HG03571 (cell line): Measurements from ENCODE around the gene GTF2IRD1.
"Not testable (repeated sequence)": the region's sequence is repeated elsewhere in the genome, so short reads cannot be mapped to it uniquely, and the experiment has no call there.

ENCODE experiments used
- ATAC-seq: cut with Tn5 transposase; IDR thresholded peaks from one replicate; pipeline ENCODE4 v1.9.1; 2021; ENCODE audit not compliant: unreplicated experiment

GTF2IRD1 gene

DNA sequence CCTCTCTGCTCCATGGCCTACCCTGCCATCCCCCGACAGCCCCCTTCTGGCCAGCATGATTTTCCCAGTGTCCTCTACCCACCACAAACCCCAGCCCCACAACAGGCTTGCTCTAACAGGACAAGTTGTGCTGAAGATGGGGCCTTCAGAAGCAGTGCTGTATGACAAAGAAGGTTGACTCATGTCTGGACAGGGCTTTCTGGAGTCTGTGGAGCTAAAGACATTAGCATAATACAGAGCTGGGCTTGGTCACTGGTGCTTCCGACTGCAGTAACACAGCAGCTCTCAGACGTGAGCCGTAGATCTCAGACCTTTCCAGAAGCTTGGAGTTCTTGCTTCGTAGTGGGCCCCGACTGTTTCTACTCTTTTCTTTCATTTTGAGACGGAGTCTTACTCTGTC lies 100.5 kb downstream of the GTF2IRD1 start:
- no peak for ATAC-seq

DNA sequence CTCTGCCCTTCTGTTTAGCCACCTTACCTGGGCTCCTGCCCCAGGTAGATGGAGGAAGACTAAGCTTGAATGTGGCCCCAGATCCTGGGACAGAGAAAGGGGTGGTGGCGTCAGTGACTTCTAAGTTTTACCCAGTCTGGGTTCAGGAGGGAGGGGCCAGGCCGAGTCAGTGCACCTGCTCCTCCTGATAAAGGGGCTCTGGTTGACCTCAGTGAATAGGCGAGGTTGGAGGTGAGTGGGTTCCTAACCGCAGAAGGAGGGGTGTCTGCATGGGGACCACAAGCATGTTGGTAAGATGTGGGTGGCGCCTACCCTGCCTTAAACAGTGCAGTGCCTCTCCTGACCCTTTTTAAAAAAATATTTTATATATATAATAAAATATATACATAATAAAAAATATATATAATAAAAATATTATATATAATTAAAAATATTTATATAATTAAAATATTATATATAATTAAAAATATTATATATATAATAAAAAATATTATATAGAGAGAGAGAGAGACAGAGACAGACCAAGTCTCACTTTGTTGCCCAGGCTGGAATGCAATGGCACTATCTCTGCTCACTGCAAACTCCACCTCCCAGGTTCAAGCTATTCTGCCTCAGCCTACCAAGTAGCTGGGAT lies 106.5 kb downstream of the GTF2IRD1 start:
- no peak for ATAC-seq

DNA sequence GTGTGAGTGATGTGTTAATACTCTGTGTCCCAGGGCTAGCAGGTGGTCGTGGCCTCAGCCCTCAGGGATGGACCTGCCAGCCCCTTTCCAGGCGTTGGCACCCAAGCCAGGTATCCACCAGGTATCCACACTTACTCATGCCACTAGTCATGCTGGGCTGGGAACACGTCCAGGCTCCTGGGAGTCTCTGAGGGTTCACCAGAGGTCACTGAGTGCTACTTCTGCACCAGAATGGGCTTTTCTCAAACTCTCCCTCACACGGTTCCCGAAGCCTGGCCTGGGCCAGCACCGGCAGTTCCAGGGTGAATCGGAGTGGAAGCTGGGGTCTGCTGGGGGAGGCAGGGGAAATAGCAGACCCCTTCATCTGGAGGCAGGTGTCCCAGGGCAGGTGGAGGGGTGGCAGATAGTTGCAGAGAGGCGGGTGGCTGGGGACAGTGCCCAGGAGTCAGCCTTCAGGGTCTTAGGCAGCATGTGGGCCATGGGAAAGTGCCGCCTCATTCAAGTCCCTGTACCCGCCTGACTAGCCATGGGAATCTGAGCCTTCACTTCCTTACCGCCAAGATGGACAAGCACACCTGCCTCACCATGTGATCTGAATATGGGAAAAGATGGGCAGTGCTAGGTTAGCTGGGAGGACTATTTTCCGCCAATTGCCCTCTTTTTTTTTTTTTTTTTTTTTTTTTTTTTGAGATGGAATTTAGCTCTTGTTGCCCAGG lies 108.3 kb downstream of the GTF2IRD1 start:
- no peak for ATAC-seq

DNA sequence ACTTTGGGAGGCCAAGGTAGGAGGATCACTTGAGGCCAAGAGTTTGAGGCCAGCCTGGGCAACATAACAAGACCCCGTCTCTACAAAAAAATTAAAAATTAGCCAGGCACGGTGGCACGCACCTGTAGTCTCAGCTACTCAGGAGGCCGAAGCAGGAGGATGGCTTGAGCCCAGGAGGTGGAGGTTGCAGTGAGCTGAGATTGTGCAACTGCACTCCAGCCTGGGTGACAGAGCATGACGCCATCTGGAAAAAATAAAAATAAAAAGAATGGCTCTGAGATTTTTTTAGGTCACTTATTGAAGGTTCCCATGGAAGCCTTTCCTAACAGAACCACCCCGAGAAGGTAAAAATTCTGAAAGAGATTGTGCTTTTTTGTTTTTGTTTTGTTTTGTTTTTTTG lies 109.9 kb downstream of the GTF2IRD1 start:
- ATAC-seq, result not testable (repeated sequence)

DNA sequence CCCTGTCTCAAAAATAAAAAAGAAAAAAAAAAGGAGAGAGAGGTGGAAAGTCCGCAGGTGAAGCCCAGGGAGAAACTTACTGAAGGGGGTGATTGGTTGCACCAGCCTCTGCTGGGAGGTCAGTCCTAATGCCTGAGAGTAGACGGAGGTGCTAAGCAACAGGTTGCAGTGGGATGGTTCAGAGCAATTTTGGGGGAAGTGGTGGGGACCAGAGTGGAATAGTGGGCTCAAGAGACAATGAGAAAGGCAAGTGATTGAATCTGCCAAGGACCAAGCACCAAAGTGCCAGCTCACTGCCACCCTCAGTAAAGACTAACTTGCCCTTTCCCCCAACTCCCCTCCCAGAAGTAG lies 113.6 kb downstream of the GTF2IRD1 start:
- no peak for ATAC-seq

DNA sequence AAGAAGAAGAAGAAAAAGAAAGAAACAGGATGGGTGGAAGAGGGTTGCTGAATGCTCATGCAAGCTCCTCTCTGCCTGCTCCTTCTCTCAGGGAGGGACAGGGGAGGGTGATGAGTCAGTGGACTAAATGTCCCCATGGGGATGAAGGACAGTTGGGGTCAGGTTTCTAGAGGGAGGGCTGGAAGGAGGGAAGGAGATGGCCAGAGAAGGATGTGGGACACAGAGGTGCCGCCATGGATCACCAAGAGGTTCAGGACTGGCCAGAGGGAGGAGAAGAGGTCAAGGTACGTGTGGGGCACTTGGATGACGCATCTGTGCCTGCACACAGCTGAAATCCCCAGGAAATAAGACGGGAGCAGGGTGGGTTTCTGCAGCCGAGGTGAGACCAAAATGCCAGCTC lies 115.0 kb downstream of the GTF2IRD1 start:
- no peak for ATAC-seq

DNA sequence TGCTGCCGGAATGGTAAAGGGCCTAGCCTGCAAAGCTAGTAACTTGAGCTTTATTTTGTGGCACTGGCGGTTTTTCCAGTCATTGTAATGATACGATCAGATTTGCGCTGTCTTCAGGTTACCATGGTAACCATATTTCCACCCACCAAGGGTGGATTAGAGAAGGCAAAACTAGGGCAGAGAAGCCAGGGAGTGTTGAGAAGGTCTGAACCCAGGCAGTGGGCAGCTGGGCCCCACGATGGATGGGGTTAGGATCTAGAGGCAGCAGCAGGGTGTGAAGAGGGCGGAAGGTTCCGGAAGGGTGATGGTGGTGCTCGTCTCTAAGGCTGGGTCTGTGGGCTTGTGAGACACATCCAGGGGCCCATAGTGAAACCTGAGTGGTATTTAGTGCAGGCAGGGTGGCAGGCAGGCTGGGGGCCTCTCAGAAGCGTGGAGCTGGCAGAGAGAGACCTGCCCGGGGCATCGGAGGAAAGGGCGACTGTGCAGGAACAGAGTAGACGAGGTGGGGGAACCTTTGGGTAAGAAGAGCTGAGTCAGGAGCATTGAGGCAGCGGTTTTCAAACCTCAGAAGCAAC lies 115.9 kb downstream of the GTF2IRD1 start:
- no peak for ATAC-seq

DNA sequence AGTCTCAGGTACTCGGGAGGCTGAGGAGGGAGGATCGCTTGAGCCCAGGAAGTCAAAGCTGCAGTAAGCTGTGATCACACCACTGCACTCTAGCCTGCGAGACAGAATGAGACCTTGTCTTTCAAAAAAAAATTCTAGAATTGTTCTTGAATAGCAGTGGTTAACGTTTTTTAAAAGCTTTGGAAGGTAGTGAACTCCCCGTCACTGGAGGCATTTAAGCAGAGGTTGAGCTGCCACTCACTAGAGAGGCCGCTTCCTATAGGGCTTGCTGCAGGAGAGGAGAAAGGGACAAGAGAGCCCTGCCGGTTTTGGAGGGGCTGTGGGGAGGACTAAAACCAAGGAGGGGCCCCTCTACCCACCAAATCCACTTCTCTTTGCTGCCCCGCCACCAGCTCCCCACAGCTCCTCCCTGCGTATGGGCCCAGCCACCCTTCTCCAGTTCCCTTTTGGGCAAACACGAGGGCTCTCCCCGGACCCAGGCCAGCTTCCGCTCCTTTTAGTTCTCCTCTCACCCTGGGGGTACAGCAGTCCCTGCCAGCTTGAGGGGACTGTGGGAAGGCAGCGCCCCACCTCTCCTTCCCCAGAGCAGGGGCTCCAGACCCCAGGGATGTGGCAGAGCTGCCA lies 116.9 kb downstream of the GTF2IRD1 start:
- ATAC-seq, result no peak

DNA sequence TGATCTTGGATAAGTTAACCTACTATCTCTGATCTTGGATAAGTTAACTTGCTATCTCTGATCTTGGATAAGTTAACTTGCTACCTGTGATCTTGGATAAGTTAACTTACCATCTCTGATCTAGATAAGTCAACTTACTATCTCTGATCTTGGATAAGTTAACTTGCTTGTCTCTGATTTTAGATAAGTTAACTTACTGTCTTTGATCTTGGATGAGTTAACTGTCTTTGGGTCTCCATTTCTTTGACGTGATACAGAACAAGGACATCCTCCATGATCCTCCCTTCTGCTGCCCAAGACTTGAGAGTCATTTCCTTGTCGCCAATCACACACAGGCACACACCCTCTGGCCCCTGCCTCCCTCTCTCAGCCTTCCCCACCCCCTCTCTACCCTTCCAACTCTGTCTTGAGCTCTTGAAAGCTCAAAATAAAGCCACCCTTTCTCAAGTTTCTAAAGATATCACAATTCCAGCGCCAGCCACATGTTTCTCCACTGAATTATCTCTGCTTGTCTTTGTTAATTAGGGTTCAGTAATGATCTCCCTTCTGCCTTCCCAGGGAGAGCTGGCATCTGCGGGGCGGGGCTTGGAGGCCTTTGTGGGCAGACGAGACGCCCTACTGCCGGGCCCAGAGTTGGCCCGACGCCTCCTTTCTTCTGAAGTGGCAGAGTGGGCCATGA lies 118.7 kb downstream of the GTF2IRD1 start:
- no peak for ATAC-seq

DNA sequence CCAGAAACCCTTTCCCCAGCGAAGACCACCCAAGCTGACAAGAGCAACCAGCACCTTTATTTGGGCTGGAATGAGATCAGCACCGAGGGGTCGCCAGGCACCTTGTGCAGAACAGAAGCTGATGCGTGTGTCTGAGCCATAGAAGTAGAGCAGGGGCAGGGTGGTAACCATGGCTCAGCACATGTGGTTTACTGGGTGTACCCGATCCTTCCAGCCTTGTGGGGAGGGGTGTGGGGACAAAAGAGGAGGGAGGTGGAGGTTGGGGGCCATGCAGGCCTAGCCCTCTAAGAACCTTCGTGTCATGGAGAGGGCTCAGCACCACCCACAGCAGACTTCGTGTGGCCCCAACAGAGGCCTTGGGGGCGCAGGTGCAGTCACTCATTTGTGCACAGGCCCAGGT lies 119.8 kb downstream of the GTF2IRD1 start:
- ATAC-seq, result no peak

DNA sequence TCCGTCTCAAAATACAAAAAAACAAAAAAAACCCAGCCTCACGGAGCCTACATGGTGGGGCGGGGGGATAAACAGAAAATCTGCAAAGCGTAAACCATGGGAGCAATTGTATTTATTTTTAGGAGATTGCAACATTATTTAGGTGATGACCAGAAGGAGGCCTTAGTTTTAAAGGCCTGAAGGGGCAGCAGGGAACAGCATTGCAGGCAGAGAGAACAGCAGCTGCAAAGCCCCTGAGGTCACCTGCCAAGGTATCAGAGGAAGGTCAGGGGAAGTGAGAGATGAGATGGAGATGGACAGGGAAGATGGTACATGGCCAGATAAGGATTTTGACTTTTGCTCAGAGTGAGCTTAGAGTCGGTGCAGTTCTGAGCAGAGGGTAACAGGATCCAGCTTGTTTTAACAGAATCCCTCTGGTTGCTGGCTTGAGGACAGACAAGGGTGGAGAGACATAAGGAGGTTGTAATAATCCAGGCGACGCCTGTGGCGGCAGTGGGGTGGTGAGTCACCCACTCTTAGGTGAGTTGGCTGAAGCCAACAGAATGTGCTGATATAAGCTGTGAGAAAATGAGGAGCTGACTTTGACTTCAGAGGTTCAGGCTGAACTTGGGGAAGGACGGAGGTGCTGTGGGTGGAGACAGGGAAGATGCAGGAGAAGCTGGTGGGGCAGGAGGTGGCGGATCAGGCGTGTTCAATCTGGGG lies 121.5 kb downstream of the GTF2IRD1 start:
- no peak for ATAC-seq

DNA sequence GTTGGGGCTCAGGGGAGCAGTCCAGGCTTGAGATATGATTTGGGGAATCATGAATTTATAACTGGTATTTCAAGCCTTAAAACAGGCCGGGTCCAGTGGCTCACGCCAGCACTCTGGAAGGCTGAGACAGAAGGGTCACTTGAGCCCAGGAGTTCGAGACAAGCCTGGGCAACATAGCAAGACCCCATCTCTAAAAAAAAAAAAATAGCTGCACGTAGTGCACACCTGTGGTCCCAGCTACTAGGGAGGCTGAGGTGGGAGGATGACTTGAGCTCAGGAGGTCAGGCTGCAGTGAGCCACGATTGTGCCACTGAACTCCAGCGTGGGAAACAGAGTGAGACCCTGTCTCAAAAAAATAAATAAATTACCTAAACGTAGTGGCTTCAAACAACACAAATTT lies 122.1 kb downstream of the GTF2IRD1 start:
- ATAC-seq, result no peak

DNA sequence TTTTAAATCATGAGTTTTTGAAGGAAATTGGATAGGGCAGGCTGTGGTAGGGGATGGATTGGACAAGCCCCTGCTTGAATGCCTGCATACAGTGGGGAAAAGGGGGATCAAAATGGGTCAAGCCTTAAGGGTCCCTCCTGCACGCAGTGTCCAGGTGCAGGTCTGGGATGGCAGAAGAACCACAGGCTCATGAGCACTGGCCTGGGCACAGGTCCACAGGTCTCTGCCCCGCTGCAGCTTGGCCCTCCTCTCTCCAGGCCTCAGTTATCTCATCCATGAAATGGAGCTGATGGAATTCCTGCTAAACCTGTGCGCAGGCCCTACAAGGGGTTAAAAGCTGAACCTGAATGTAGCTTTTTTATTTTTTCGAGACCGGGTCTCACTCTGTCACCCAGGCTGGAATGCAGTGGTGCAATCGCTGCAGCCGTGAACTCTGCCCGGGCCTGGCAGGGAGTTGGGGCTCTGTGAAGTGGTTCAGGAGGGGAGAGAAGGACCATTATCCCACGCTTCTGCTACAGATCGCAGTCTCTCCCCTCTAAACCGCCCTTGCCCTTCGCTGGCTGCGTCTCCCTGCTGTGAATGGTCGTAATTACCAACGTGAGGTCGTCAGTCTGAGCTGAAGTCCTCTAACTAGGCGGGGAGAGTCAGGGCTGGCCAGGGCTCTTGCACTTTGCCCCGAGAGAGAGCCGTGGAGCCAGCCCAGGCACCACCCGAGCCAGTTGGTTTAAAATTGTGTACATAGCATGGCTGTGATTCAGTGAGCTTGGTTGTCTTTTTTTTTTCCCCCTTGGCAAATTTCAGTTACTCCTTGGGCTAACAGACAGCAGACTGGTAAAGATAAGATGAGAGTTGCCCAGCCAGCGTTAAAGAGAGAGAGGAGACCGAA lies 126.3 kb downstream of the GTF2IRD1 start:
- no peak for ATAC-seq

DNA sequence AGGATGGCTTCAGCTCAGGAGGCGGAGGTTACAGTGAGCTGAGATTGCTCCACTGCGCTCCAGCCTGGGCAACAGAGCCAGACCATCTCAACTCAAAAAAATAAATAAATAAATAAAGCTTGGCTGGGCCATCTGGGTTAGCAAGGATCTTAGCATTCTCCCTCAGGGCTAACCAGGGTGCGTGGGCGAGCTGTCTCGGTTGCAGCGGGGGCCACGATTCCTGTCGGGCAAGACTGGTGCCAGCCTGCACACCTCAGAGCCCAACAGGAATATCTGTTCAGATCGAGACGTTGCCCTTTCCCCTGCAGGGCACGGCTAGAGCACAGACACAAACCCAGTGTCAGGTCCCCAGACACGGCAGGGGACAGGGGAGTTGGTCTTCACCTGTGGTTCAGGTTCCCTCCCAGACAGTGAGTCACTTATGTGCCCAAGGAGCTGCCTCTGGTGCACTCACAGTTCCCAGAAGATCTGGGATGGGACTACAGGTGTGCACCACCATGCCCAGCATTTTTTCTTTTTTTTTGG lies 128.3 kb downstream of the GTF2IRD1 start:
- ATAC-seq, result no peak

DNA sequence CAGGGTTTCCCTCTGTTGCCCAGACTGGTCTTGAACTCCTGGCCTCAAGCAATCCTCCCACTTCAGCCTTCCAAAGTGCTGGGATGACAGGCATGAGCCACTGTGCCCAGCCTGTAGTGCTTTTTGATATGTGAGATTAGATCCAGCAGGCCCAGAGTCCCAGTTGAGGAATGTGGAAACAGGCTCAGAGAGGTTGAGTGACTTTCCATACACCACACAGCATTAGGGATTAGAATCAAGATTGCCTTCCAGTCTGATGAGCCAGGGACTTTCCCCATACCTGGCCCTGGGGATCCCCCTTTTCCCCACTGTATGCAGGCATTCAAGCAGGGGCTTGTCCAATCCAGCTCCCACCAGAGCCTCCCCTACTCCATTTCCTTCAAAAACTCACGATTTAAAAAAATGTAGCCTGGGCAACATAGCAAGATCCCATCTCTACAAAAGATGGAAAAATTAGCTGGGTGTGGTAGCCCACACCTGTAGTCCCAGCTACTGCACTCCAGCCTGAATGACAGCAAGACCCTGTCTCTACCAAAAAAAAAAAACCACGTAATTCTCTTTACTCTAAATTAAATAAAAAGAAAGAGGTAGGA lies 128.8 kb downstream of the GTF2IRD1 start:
- ATAC-seq, result no peak

DNA sequence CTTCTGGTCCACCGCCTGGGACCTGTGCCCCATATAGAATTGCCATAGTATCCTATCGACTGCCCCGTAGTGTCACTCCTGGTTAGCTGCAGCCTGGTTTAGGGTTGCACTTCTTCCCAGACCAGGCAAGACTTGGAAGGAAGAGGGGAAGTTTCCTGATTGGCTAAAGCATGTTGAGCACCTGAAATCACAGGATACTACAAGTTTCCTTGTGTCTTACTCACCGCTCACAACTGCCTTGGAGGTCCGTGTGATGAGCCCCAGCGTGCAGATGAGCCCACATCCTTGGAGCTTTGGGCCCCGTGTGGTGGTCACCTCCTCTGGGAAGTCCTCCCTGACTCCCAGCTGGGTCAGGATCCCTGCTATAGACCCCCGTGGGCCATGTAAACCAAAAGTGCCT lies 129.9 kb downstream of the GTF2IRD1 start:
- no peak for ATAC-seq

DNA sequence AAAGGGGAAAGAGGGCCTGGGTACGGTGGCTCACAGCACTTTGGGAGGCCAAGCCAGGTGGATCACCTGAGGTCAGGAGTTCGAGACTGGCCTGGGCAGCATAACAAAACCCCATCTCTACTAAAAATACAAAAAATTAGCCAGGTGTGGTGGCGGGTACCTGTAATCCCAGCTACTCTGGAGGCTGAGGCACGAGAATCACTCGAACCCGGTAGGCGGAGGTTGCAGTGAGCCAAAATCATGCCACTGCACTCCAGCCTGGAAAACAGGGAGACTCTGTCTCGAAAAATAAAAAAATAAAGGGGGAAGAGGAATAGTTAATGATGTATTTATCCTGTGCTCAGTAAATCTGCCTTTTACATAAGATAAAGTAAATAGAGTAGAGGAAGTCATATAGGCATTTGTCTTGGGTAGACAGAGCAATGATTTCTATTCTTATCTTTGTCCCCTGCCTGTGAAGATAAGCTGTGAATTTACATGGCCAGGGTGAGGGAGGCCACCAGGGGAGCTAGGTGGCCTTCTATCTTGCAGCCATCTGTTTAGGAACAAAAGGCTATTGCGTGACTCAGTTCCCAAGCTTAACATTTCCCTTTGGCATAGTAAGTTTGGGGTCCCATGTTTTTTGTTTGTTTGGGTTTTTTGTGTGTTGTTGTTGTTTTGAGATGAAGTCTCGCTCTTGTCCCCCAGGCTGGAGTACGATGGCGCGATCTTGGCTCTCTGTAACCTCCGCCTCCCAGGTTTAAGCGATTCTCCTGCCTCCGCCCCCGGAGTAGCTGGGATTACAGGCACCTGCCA lies 130.7 kb downstream of the GTF2IRD1 start:
- ATAC-seq, result no peak

DNA sequence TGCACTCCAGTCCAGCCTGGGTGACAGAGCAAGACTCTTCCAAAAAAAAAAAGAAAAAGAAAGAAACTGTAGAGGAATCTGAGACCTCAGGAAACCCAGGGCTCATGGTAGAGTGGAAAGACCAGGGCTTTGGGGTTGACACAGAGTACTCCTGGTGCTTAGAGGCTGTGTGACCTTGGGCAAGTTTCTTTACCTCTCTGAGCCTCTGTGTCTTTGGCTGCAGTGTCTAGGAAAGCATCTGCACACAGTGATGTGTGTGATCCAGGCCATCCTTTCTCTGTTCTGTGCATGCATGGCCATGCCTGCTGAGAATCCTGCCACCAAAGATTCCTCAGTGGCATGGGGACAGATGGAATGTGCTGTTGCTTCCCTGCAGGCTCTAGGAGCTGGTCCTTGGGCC lies 132.1 kb downstream of the GTF2IRD1 start:
- ATAC-seq, result no peak
